GM21360 (cell line): ENCODE results near the gene MSANTD3.

Experiments used
- ATAC-seq: cut with Tn5 transposase; IDR thresholded peaks from one replicate; pipeline ENCODE4 v1.9.1; 2021; ENCODE audit warnings: mild to moderate bottlenecking, moderate library complexity; ENCODE audit not compliant: unreplicated experiment

The MSANTD3 gene

DNA sequence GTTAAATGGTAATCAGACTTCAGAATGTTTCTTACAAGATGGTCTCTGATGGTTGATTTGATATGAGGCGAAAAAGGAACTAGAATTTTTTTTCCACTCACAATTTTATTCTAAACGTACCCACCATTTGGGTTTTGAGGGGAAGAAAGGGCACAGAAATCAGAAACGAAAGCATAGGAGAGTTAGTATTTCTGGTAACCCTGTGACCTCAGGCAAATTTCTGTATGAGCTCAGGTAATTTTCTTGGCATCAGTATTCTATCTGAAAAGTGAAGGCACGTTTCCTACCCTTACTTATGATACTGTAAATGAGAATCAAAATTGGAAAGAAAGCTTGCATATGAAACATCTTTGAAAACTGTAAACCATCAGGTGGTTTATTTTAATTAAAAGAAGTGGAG lies 72.5 kb downstream of the MSANTD3 start:
- ATAC-seq, result no peak

DNA sequence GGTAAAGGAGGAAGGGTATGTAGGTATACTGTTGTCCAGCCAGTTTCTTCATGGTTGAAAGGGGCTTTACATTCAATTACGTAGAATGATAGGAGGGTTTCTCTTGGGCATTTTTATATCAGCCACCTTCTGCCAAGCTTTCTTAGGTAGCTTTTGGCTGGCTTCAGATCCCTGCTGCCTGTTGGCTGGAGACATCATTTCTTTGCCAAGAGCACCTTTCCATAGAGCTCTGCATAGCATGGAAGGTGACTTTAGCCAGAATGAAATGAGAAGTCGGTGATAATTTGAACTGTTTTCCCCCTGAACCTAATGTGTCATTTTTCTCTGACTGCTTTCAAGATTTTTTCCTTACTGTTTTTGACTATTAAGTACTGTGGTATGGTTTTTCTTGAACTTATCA lies 72.9 kb downstream of the MSANTD3 start:
- ATAC-seq, result no peak
